MM.1S (cell line): ENCODE data around the gene SIGLEC6.

Experiments used
- EZH2 ChIP-seq: fragments of 300-600 bp; sonication (generic); optimal IDR thresholded peaks from 2 replicates; pipeline ENCODE3; 2017; ENCODE audit warnings: low read depth, mild to moderate bottlenecking, antibody characterized with exemption, low read length, mixed read lengths
- TF ChIP-seq, protein P1 (sequence below): fragments of 300-600 bp; sonication (generic); IDR thresholded peaks from 2 replicates; pipeline ENCODE4 v1.5.1; 2016; ENCODE audit warnings: antibody characterized with exemption, low read length, mixed read lengths

GRCh38 chr19:51511353-51511752, 20.1 kb downstream of the SIGLEC6 start:
- TF ChIP-seq, protein P1, sequence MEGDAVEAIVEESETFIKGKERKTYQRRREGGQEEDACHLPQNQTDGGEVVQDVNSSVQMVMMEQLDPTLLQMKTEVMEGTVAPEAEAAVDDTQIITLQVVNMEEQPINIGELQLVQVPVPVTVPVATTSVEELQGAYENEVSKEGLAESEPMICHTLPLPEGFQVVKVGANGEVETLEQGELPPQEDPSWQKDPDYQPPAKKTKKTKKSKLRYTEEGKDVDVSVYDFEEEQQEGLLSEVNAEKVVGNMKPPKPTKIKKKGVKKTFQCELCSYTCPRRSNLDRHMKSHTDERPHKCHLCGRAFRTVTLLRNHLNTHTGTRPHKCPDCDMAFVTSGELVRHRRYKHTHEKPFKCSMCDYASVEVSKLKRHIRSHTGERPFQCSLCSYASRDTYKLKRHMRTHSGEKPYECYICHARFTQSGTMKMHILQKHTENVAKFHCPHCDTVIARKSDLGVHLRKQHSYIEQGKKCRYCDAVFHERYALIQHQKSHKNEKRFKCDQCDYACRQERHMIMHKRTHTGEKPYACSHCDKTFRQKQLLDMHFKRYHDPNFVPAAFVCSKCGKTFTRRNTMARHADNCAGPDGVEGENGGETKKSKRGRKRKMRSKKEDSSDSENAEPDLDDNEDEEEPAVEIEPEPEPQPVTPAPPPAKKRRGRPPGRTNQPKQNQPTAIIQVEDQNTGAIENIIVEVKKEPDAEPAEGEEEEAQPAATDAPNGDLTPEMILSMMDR = no peak
- no peak for TF ChIP-seq EZH2
